Stimulated activated CD4-positive, alpha-beta T cell treated with anti-CD3 and anti-CD28 coated beads, Interleukin-15, amount 100 ng/mL, for 48 hours (primary cell): ENCODE data around the gene NRCAM.
"Not testable (repeated sequence)": the region's sequence is repeated elsewhere in the genome, so short reads cannot be mapped to it uniquely, and the experiment has no call there.

Experiments
- DNase-seq, 2 donors: peaks; one replicate each; pipeline ENCODE4 v3.0.0-alpha.2; 2020; ENCODE audit warnings: low read depth in 2 of 2

The NRCAM gene

DNA sequence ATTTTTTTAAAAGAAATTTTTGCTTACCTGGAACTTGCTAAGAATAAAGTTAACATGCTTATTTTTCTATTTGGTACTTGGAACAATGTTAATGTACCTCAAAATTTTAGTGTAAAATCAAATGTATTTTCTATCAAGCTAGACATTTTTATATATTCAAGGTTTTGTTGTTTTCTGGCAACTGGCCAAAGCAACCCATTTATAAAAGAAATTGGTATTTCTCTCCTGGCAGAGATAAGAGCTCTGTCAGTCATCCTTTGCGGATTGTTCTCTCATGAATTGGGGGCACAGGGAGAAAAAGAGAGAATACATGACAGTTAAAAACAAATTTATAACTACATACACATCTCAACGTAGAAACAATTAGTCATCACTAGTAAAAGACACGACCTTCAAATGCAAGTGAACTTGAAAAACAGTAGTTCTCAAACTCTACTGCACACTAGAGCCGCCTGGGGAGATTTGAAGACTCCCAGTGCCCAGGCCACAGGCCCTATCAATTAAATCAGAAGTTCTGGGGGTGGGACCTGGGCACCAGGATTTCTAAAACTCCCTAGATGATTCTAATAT lies 173.7 kb downstream of the NRCAM start:
- DNase-seq: no peak

DNA sequence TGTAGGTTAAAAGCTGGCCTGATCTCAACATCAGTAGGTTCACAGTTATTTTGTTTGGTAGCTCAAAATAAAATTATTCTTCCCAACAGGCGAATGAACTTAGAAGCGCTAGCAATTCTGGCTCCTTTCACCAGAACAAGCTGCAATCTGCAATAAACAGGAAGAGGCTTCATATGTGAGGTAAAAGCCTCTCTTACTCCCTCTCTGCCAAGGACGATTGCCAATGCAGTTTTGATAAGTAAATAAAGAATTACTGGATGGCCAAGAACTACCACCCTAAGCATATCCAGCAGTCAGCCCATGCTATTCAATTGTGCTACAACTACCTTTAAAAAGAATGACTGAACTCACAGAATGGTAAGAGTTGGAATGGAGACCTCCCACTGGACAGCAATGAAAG lies 176.1 kb downstream of the NRCAM start:
- no peak for DNase-seq

DNA sequence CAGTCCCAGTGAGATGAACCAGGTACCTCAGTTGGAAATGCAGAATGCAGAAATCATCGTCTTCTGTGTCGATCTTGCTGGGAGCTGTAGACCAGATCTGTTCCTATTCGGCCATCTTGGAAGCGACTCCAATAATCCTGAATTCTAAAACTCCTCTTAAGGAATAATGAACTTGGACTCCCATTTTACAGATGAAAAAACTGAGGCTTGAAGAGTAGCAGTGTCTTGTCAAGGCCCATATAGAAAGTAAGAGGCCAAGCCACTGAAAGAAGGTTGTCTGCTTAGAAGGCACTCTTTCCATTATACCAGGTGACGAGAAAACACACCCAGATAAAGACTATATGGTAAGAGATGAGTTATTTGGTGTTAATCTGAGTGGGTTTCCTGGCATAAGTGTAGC lies 177.5 kb downstream of the NRCAM start:
- DNase-seq: no peak

DNA sequence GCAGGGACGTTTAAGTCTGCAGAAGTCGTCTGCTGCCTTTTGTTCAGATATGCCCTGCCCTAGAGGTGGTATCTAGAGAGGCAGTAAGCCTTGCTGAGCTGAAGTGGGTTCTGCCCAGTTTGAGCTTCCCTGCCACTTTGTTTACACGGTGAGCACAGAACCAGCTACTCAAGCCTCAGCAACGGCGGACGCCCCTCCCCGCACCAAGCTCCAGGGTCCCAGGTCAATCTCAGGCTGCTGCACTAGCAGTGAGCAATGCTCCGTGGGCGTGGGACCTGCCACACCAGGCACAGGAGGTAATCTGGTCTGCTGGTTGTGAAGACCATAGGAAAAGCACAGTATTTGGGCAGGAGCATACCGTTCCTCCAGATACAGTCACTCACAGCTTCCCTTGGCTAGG lies 178.0 kb downstream of the NRCAM start:
- DNase-seq: no peak

DNA sequence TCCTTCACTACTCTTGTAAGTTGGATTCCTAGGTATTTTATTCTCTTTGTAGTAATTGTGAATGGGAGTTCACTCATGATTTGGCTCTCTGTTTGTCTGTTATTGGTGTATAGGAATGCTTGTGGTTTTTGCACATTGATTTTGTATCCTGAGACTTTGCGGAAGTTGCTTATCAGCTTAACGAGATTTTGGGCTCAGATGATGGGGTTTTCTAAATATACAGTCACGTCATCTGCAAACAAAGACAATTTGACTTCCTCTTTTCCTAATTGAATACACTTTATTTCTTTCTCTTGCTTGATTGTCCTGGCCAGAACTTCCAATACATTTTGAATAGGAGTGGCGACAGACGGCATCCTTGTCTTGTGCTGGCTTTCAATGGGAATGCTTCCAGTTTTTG lies 181.8 kb downstream of the NRCAM start:
- not testable (repeated sequence) for DNase-seq

DNA sequence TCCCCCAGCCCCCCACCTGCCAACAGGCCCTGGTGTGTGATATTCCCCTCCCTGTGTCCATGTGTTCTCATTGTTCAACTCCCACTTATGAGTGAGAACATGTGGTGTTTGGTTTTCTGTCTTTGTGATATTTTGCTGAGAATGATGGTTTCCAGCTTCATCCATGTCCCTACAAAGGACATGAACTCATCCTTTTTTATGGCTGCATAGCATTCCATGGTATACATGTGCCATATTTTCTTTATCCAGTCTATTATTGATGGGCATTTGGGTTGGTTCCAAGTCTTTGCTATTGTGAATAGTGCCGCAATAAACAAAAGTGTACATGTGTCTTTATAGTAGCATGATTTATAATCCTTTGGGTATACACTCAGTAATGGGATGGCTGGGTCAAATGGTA lies 183.3 kb downstream of the NRCAM start:
- DNase-seq: not testable (repeated sequence)

DNA sequence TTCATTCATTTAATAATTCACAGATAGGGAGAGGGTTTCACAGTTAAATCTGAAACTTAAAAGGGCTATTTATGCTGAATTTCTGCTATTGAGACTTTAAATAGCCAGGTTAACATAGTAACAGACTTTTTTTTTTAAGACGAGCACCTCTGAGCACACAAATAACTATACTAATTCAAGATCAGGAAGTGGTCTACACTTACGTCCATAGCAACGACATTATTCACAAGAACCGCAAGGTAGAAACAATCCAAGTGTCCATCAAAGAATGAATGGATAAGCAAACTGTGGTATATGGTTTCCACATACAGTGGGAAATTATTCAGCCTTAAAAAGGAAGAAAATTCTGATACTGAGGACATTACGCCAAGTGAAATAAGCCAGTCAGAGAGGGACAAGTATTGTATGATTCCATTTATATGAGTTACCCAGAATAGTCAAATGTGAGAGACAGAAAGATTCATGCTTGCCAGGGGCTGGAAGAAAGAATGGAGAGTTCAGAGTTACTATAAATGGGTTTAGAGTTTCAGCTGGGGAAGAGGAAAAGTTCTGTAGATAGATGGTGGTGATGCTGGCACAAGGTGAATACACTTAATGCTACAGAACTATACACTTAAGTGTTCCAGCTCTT lies 185.7 kb downstream of the NRCAM start:
- no peak for DNase-seq

DNA sequence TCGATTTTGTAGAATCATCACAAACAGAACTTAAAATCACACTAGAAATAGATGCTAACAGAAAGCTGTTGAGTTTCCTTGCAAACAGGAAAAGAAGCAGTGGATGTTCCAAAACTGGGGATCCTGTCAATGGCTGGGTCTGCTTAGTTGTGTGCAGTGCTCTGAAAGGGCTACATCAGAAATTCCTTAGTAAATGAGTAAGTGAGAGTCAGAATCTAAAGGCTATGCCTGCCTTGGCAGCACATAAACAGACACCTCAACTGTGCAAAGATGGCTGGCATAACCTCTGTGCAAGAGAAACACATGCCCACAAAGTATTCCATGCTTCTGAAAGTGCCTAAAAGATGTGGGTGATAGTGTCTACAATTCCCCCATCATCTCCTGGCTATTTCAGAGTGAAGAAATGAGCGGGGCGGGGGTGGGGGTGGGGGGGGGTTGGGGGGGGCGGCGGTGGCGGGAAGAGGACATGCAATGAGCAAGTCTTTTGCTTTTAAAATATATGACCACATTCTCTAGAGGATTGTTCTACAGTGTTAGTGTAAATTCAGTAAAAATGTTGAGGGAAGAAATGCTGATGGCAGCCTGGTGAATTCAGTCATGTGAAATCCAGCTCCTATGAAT lies 187.9 kb downstream of the NRCAM start:
- DNase-seq: no peak

DNA sequence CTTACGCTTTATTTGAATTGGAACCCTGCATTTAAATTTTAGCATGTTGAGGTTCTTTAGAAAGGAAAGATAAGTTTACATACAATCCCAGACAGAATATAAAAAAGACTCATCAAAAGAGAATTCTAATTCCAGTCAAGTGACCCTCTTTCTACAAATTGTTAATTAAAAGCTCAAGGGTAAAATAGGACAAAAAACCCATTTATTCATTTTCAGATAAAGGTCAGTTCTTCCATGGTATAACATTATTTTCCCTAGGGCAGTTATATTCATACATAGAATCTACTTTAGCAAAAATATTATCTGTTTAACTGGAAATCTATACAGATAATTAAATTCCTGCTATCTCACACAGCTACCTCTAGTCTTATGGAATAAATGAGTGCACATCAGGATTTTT lies 188.6 kb downstream of the NRCAM start:
- DNase-seq: no peak

DNA sequence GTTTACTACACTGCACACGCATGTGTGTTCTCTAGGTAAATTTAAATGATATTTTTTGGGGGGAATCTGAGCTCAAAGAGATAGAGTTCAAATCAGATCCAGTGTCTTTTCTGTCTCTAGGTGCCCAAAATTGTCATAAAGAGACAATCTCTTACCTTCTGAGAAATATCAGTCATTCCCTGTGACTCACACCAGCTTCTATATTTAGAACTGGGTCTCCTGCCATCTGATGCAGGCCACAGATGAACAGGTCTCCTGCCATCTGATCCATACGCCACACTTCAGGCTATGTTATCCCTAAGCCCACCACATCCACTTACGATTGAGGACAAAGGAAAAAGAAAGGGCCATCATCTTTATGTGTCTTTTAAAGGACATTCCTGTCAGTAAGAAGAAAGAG lies 189.7 kb downstream of the NRCAM start:
- DNase-seq: no peak

DNA sequence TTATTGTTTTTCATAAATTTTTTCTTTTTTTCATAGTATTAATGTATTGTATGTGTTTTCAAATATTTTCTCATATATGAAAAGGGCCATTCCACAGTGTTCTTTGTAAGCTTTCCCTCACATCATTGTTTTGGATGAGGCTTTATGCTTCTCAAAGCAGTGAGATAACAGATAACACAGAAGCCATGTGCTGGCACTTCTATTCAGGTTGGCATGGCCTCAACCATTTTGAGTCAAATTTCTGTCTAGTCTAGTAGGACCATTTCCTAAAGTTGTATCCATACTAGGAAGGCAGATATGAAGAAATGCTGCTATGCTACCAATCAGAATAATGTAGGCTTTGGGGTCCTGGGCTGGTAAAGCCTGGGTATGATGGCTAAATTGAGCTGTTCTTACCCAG lies 190.2 kb downstream of the NRCAM start:
- DNase-seq: no peak

DNA sequence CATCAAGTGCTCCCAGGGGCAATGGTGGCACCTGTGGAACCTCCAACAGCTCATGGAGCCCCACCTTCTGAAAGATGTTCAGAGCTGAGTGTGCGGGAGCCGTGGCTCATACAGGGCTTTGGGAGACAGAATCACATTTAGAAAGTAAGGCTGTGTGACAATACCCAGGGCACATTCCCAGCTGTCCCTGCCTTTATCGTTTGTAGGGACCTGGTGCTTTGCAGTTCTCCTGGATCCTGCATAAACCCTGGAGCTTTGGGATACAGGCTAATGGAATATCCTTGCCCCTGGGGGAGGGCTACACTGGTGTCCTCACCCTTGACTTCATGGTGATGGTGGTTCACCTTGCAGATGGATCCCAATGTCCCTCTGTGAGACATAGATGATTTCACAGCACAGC lies 191.2 kb downstream of the NRCAM start:
- no peak for DNase-seq

DNA sequence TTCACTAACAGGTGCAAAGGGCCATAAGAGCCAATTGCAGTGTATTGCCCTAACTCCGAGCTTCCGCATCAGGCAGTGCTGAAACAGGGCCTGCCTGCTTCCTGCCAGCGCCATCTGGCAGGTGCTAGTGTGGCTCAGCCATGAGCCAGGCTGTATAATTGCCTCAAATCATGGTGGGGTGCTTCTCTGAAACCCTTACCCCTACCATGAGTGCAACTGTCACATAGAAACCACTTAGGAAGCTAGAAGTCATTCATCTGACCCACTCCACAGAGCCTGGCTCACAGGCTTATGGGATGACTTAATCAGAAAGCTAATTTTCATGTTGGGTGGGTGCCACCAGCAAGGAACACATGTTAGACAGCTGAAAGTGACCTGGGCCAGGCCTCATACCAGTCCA lies 192.8 kb downstream of the NRCAM start:
- DNase-seq: no peak

DNA sequence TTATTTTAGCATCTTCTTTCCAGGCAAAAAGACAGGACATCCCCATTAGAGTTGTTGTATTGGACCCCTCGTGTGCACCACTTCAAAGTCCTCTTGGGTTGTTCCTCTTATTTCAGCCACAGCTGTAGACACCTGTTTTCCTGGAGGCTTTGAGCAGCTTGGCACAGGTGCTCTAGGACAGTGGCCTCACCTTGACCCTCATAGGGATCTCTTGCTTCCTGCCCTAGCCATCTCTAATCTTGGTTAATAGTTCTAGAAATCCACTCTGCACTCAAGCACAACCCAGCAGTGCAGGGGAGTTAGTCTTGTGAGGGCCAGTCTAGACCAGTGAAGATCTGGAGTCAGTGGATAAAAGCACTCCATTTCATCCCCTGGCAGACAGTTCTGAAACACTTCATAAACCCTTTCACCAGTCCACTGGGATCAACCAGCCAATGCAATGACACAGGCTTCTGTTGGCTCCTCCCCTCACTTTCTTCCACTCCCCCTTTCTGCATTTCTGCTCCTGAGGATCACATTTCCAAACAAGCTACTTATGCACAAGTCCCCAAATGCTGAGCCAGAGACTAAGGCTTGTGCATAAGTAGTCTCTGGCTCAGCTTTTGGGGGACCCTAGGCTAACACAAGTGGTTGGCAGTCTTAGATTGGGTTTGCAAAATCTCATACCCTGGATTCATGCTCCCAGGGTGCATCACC lies 194.5 kb downstream of the NRCAM start:
- no peak for DNase-seq

DNA sequence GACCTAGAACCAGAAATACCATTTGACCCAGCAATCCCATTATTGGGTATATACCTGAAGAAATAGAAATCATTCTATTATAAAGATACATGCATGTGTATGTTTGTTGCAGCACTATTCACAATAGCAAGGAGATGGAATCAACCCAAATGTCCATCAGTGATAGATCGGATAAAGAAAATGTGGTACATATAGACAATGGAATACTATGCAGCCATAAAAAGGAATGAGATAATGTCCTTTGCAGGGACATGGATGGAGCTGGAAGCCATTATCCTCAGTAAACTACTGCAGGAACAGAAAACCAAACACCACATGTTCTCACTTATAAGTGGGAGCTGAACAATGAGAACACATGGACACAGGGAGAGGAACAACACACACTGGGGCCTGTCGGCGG lies 196.8 kb downstream of the NRCAM start:
- DNase-seq: not testable (repeated sequence)

DNA sequence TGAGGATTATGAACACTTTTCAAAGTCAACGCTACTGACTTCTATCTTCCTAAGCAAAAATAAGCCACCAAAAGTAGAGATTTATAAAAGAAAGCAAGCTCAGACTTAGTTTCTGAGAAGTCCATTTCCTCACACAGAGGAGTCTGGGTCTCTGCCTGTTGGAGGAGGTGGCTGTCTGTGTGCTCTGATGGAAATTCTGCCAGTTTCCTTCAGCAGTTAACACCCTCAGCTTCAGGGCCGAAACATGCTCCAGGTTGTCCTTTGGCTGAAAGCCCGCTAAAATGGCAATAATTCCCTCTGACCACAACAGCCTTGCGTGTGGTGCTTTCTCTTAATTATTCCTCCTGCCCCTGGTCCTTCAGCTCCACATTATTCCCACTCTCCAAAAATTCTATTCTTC lies 198.3 kb downstream of the NRCAM start:
- no peak for DNase-seq

DNA sequence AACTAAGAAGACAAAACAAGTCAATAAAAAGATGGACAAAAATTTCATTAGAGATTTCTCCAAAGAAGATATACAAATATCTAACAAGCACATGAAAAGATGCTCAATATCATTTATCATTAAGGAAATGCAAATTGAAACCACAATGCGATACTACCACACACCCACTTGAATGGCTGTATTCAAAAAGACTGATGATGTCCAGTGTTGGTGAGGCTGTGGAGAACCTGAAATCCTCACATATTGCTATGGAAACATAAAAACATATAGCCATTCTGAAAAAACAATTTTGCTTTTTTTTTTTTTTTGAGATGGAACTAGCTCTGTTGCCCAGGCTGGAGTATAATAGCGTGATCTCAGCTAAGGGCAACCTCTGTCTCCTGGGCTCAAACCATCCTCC lies 202.0 kb downstream of the NRCAM start:
- DNase-seq: no peak

DNA sequence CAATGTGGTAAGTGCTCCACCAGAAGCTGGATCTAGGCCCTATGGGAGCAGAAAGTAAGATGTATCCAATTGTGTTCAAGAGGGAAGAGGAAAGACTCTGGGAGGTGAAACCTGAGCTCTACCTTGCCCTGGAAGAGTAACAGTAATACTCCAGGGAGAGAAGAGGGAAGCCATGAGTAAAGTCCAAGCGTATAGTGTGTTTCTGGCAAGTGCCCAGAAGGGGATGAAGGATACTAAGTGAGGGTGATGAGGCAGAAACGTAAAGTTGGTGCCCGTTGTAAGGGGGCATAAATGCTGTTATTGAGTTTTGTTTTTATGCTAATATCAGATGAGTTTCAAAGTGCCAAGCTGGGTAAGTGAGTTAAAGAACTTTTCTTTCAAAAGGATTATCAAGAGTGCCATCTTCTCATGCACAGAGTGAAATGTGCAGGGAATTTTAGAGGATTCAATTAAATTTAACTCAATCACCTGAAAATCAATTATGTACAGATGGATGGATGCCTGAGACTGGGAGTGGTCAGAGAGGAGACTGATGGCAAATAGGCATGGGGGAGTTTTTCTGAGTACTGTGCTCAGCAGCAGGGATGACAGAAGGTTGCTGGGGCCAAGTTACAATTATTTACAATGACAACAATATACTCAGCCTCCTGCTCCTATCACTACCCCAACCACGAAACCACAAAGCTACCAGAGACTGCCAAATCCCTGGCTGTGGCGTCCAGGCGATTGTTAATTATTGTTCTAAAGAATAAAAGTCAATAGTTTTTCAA lies 202.8 kb downstream of the NRCAM start:
- no peak for DNase-seq

DNA sequence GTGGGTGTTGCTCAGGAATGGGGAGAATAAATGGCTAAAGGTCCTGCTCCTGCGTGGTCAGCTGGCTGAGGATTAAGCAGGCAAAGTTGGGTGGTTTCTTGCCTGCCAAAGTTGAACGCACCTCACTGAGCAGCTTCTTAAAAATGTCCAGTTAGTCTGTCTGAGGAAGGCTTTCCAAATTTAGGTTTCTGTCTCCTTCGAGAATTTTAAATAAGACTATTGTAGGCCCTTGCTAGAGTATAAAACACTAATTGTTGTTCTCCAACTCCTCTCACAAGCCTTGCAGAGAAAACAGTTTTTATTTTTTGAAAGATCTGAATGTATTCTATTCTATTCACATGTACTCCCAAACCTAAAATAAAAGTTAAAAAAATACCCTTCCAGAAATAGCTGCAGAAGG lies 204.1 kb downstream of the NRCAM start:
- no peak for DNase-seq

DNA sequence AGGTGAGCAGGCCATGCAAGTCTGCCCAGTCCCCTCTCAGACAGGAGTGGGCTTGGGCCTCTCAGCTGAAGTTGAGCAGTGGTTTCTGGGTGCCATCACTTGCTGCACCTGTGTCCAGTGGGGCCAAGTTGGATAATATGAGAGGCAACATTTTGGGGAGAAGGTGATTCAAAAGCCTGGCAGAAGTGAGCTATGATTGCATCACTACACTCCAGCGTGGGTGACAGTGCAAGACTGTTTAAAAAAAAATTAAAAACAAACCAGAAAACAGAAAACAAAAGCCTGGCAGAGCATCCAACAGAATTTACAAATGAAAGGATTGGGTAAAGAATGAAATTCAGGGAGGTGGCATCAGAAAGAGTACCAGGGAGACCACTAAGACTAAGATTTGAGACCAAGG lies 204.5 kb downstream of the NRCAM start:
- DNase-seq: no peak

DNA sequence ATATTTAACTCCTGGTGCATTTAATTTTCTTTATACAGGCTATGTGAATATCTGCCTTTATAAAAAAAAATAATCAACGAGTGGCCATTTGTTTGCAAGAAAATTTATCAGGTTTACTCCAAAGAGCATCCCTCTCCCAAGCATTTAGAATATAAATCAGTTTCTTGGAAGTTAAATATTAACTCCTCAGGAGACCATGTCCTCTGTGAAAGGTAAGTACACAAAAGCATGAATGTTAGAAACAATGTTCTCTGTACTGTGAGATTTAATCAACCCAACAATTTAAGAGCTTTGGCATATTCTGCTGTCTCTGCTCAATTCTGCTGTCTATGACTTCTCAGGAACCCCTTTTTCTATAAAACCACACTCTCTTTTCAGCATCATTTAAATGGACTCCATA lies 206.8 kb downstream of the NRCAM start:
- no peak for DNase-seq

DNA sequence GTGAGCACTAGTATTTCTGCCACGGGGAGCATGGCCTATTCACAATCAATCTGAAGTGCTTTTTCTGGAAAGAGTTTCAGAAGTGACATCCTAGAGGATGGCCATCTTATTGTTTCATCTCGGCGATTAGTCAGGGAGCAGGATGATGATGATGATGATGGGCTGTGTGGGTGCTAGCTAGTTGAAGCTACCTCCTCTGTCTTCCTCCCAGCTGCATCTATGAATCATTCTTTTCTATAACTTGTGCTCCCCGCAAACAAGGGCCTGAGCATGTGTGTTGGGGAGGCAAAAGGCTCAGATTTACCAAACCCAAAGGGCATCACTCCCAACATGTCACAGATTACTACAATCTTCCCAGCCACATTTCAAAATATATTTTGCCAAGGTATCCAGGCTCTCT lies 207.4 kb downstream of the NRCAM start:
- DNase-seq: no peak
